GM18517 (cell line): ENCODE measurements around the gene MRPL51.

Experiments used
- ATAC-seq: cut with Tn5 transposase; IDR thresholded peaks from one replicate; pipeline ENCODE4 v1.9.1; 2021; ENCODE audit warnings: mild to moderate bottlenecking, moderate library complexity; ENCODE audit not compliant: unreplicated experiment

Gene MRPL51

GRCh38 chr12:6462234-6462995 is 30.6 kb downstream of the MRPL51 start:
- no peak for ATAC-seq

DNA sequence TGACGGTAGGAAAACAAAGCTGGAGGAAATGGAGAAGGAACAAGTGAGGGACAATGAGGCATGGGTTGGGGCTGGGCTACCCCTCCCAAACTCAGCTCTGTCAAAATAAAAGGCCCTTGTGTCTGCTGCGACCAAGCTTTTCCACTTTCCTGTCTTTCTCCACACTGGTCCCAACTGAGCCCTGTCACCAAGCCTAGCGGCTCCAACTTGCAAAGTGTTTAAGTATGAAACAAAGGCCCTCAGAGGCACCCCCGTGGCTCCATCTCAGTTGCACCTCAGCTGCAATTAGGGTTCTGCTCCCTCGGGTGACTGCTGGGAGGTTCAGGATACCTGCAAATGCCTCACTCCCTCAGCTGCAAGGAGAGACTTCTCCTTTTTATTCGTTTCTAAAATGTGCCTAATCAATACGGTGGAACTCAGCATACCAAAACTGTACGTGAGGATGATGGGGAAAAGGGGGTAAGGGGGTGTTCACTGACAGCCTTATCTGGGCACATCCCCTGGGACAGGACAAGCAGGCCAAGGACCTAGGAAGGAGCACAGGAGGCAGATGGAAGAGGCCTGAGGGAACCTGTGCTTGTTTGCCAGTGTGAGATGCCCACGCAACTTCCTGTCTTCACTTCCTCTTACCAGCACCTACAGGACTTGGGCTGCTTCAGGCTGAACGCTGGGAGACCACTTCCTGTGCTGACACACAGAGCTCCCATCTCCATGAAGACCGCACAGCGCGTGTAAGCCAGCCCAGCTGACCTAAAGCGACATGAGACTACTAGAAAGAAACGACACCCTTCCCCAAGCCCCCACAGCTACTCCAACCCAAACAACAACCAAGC is 31.4 kb downstream of the MRPL51 start:
- ATAC-seq, result peak; percentile 68

- no peak for ATAC-seq
These were observed 32.2 kb downstream of the MRPL51 start for GRCh38 chr12:6460751-6461371.

DNA sequence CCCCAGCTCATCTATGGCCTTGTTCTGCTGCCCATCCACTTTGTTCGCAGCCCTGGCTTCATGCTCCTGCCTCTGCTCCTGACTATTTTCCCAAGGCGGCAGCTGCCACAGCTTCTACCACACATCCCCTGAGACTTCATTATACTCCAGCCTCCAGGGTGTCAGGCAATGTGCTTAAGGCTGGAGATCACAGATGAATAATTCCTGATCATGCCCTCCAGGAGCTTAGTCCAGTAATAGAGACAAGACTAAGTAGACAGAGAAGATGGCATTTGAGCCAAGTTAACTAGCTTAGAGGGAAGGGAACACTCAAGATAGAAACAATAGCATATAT is 34.1 kb downstream of the MRPL51 start:
- ATAC-seq, result no peak

- no peak for ATAC-seq
These were observed 34.6 kb downstream of the MRPL51 start for GRCh38 chr12:6458281-6459003.

DNA sequence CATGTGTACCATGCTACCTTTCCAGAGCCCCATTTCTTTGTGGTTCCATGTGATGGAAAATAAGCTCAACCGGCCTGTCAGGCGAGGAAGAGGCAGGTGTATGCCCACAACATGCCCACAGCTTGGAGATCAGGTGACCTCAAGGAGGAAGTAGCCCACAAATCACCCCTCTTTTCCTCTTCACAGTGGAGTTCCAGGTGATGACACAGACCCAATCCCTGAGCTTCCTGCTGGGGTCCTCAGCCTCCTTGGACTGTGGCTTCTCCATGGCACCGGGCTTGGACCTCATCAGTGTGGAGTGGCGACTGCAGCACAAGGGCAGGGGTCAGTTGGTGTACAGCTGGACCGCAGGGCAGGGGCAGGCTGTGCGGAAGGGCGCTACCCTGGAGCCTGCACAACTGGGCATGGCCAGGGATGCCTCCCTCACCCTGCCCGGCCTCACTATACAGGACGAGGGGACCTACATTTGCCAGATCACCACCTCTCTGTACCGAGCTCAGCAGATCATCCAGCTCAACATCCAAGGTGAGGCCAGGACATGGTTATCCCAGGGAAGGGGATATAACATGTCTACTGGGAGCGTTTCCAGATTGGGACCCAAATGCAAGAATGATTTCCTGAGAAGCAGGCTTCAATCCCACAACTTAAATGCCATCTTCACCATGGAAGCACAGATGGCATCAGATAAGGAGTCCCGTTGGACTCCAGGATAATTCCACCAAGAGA is 35.7 kb downstream of the MRPL51 start:
- ATAC-seq, result no peak

DNA sequence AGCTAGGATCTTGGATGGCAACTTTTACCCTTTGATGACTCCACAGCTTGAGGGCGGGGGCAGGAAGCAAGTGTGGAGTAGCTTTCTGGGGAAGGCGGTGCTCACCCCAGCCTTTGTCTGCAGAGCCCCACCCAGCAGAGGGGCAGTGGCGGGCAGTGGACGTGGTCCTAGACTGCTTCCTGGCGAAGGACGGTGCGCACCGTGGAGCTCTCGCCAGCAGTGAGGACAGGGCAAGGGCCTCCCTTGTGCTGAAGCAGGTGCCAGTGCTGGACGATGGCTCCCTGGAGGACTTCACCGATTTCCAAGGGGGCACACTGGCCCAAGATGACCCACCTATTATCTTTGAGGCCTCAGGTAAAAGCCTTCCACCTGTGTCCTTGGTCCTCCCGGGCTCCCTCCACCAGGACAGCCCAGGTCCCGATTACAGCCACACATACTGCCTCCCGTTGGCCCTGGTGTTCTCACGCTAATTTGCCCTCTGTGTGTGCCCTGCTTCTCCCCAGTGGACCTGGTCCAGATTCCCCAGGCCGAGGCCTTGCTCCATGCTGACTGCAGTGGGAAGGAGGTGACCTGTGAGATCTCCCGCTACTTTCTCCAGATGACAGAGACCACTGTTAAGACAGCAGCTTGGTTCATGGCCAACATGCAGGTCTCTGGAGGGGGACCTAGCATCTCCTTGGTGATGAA is 40.0 kb downstream of the MRPL51 start:
- ATAC-seq, result no peak

DNA sequence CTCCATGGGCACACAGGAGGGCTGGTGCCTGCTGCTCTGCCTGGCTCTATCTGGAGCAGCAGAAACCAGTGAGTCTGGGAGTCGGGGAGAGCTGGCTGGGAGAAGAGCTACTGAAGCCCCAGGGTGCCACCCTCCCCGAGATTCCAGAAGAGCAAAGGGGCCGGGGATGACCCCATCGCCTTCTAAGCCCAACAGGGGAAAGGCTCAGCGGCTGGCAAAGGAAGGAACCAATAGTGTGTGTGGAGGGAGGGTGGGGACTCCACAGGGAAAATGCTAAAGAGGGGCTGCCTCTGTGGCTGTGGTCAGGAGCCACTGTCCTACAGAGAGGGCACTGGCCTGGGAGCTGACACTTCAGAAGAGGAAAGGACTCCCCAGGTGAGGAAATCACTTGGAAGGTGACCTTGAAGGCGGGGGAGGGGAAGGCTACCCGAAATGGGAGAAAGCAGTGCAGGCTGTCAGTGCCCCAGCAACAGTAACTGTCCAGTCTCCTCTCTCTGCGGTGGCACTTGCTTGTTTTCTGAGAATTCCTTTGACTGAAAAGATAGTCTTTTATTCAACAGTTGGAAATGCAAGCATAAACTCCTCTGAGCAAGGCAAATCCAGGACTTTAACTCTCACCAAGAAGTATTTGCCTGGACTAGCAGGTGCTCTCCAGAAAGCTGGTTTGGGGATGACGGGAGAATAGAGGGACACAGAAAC is 40.7 kb downstream of the MRPL51 start:
- peak; percentile 2 for ATAC-seq

GRCh38 chr12:6451348-6452244 is 41.5 kb downstream of the MRPL51 start, which contains the start of gene TAPBPL:
TSS of gene TAPBPL (plus strand) at chr12:6452042. CDS start at chr12:6452249, 207 bp downstream.
- ATAC-seq, result peak; percentile 66

- no peak for ATAC-seq
These were observed 42.2 kb downstream of the MRPL51 start for GRCh38 chr12:6450869-6451347.

DNA sequence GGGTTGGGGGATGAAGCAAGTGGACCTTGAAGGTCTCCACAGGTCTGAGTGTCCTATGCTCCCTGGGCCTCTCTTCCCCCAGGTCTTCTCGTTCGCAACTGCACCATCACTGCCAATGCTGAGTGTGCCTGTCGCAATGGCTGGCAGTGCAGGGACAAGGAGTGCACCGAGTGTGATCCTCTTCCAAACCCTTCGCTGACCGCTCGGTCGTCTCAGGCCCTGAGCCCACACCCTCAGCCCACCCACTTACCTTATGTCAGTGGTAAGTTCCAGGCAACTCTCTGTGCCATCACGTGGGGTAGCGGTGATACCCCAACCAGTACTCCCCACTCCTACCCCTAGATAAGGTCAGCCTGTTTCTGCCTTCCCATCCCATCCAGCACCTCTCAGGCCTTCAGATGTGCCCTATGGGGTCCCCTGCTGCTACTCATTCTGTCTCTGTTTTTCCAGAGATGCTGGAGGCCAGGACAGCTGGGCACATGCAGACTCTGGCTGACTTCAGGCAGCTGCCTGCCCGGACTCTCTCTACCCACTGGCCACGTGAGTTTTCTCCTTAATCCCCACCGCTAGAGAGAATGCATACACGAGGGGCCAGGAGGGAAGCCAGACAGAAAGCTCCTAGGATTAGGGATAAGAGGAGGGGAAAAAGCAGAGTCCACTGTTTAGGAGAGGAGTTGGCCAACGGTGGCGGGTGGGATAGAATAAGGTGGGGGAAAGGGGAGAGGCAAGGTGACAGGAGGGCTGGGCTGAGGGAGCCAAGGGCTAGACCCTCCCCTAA is 42.8 kb downstream of the MRPL51 start:
- no peak for ATAC-seq

GRCh38 chr12:6444704-6445688 is 48.1 kb downstream of the MRPL51 start, which contains the start of gene CD27:
TSS of gene CD27 (plus strand) at chr12:6444955. CDS start at chr12:6445096, 141 bp downstream.
- ATAC-seq, result no peak

- ATAC-seq, result no peak
These were observed 49.0 kb downstream of the MRPL51 start for GRCh38 chr12:6444031-6444430.

GRCh38 chr12:6443361-6443983 is 49.6 kb downstream of the MRPL51 start:
- no peak for ATAC-seq

- no peak for ATAC-seq
These were observed 50.2 kb downstream of the MRPL51 start for GRCh38 chr12:6442836-6443235.
